Subcutaneous abdominal adipose tissue (tissue), 5 donors: ENCODE results near the gene IGFN1.
"Not testable (repeated sequence)": the region's sequence is repeated elsewhere in the genome, so short reads cannot be mapped to it uniquely, and the experiment has no call there.

Source experiments
- H3K27ac ChIP-seq: one replicate; pipeline ENCODE4 v1.7.0; 2013; ENCODE audit warnings: low read depth, mild to moderate bottlenecking, inconsistent platforms, low read length, moderate library complexity
- H3K27me3 ChIP-seq, 5 donors: one replicate each; pipeline ENCODE4 v1.7.0; 2013; ENCODE audit warnings: low read length in 5 of 5, inconsistent platforms in 1 of 5; ENCODE audit not compliant: control insufficient read depth in 5 of 5, insufficient read depth in 4 of 5
- H3K36me3 ChIP-seq, 5 donors: one replicate each; pipeline ENCODE4 v1.7.0; 2013; ENCODE audit warnings: low read length in 5 of 5; ENCODE audit not compliant: control insufficient read depth in 5 of 5, insufficient read depth in 5 of 5
- H3K4me1 ChIP-seq, 5 donors: one replicate each; pipeline ENCODE4 v1.7.0; 2013; ENCODE audit warnings: low read length in 5 of 5, mild to moderate bottlenecking in 3 of 5, moderate library complexity in 1 of 5; ENCODE audit not compliant: control insufficient read depth in 5 of 5, insufficient read depth in 5 of 5
- H3K4me3 ChIP-seq, 5 donors: one replicate each; pipeline ENCODE4 v1.7.0; 2013; ENCODE audit warnings: low read length in 5 of 5, low read depth in 1 of 5
- H3K9ac ChIP-seq, 5 donors: one replicate each; pipeline ENCODE4 v1.7.0; 2013; ENCODE audit warnings: low read length in 5 of 5, mild to moderate bottlenecking in 4 of 5, moderate library complexity in 3 of 5
- H3K9me3 ChIP-seq, 5 donors: one replicate each; pipeline ENCODE4 v1.7.0; 2013; ENCODE audit warnings: low read length in 5 of 5; ENCODE audit not compliant: control insufficient read depth in 5 of 5
- donor health status: healthy.
- donor health status: healthy.
- donor health status: healthy.
- donor health status: healthy.
- donor health status: healthy.

Gene IGFN1

GRCh38 chr1:201253906-201254624, 63.4 kb downstream of the IGFN1 start:
- Histone ChIP-seq H3K9ac (no peak overlapping the region), H3K4me1 (peaks cover 0 to 7% (median 1%) of the 10 kb centered on the region in 5 donors), H3K9me3 (no peaks in the 10 kb centered on the region), H3K27ac (no peak overlapping the region), H3K4me3 (no peak overlapping the region), H3K27me3 (peaks cover 3 to 6% (median 4%) of the 10 kb centered on the region in 5 donors), H3K36me3 (no peaks in the 10 kb centered on the region)

GRCh38 chr1:201254625-201255478, 64.2 kb downstream of the IGFN1 start:
- peaks cover 0 to 11% (median 8%) of the 10 kb centered on the region in 5 donors for H3K4me1 ChIP-seq
- no peak overlapping the region for H3K9ac ChIP-seq

GRCh38 chr1:201255479-201256362, 65.1 kb downstream of the IGFN1 start:
- no peaks in the 10 kb centered on the region for H3K9me3 ChIP-seq
- no peak overlapping the region for H3K9ac ChIP-seq
- peaks cover 10 to 18% (median 16%) of the 10 kb centered on the region in 5 donors for H3K27me3 ChIP-seq
- H3K27ac ChIP-seq, result no peak overlapping the region
- H3K36me3 ChIP-seq, result no peaks in the 10 kb centered on the region
- H3K4me3 ChIP-seq, result no peak overlapping the region
- peaks cover 0 to 17% (median 13%) of the 10 kb centered on the region in 5 donors for H3K4me1 ChIP-seq

More at GRCh38 chr1:201254625-201255478, 64.2 kb downstream of the IGFN1 start:
- no peaks in the 10 kb centered on the region for H3K36me3 ChIP-seq
- H3K4me3 ChIP-seq, result no peak overlapping the region
- peaks cover 8 to 12% (median 10%) of the 10 kb centered on the region in 5 donors for H3K27me3 ChIP-seq
- no peak overlapping the region for H3K27ac ChIP-seq
- H3K9me3 ChIP-seq, result no peaks in the 10 kb centered on the region

- not testable (repeated sequence) for H3K9ac ChIP-seq, H3K36me3 ChIP-seq, H3K27ac ChIP-seq, H3K9me3 ChIP-seq, H3K4me3 ChIP-seq
- peaks cover 0 to 17% (median 13%) of the 10 kb centered on the region in 5 donors for H3K4me1 ChIP-seq
- peaks cover 13 to 28% (median 25%) of the 10 kb centered on the region in 5 donors for H3K27me3 ChIP-seq
Observed at GRCh38 chr1:201258132-201258531, 67.5 kb downstream of the IGFN1 start.

GRCh38 chr1:201258763-201259230, 68.2 kb downstream of the IGFN1 start:
- no peak overlapping the region for H3K4me3 ChIP-seq
- no peak overlapping the region for H3K27ac ChIP-seq
- peaks cover 0 to 15% (median 10%) of the 10 kb centered on the region in 5 donors for H3K4me1 ChIP-seq
- no peaks in the 10 kb centered on the region for H3K36me3 ChIP-seq
- no peak overlapping the region for H3K9ac ChIP-seq
- H3K9me3 ChIP-seq, result no peaks in the 10 kb centered on the region
- peaks cover 13 to 28% (median 25%) of the 10 kb centered on the region in 5 donors for H3K27me3 ChIP-seq

DNA sequence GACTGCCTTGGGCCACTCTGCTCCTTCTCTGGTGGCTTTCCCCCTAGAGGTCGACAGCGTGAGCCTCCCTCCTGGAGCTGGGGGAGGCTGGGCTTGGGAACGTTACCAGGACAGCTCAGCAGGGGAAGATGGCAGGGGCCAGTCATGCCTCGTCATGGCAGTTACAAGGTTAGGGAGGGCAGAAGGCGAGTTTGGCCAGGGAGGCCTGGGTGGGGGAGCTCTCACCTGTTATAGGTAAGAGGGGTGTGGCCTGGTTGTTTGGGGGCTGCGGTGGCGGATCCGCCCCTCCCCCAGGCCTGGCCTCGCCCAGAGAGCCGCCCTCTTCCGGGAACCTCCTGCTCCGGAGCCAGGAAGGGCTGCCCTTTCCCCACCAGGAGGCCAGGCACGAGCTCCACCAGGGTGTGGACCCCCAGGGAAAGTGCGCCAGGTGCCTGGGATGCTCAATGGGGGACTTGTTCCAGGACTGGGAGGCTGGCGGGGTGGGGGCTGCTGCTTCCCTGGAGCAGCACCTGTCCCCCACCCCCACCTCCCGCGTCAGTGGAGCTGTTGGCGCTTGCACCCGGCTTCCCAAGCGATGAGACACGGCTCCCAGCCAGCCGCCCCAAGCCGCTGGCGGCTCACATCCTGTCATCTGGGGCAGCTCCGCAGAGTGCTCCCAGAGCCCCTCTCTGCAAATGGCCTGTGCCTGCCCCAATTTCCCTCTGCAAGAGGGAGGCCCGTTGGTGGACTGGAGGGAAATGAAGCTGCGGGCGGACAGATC, 69.0 kb downstream of the IGFN1 start:
- Histone ChIP-seq H3K27me3 (peaks cover 13 to 28% (median 25%) of the 10 kb centered on the region in 5 donors), H3K4me3 (peak overlapping the region in 2 of 5 donors; percentile 34 to 36), H3K27ac (no peak overlapping the region), H3K36me3 (no peaks in the 10 kb centered on the region), H3K9me3 (no peaks in the 10 kb centered on the region), H3K9ac (peak overlapping the region in 1 of 5 donors; percentile 18), H3K4me1 (peaks cover 0 to 15% (median 10%) of the 10 kb centered on the region in 5 donors)

DNA sequence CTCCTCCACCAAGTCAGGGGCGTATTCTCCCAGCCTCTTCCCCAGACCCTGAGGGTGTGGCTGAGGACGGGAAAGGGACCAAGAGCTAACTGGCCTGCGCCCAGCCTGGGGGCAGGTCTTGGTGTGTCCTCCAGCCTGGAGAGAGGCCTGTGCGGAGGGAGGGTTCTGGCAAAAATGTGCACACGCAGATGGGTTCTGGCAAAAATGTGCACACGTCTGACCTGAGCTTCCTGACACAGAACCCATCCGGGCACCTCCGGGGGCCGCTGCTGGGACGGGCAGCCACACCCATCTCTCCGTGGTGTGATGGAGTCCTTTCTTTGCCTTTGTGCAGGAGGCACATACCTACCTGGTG, 69.6 kb downstream of the IGFN1 start:
- peak overlapping the region in 2 of 5 donors; percentile 34 to 36 for H3K4me3 ChIP-seq
- no peak overlapping the region for H3K27ac ChIP-seq
- H3K4me1 ChIP-seq, result peaks cover 0 to 15% (median 10%) of the 10 kb centered on the region in 5 donors
- H3K27me3 ChIP-seq, result peaks cover 13 to 28% (median 25%) of the 10 kb centered on the region in 5 donors
- no peak overlapping the region for H3K9ac ChIP-seq
- no peaks in the 10 kb centered on the region for H3K9me3 ChIP-seq
- H3K36me3 ChIP-seq, result no peaks in the 10 kb centered on the region

DNA sequence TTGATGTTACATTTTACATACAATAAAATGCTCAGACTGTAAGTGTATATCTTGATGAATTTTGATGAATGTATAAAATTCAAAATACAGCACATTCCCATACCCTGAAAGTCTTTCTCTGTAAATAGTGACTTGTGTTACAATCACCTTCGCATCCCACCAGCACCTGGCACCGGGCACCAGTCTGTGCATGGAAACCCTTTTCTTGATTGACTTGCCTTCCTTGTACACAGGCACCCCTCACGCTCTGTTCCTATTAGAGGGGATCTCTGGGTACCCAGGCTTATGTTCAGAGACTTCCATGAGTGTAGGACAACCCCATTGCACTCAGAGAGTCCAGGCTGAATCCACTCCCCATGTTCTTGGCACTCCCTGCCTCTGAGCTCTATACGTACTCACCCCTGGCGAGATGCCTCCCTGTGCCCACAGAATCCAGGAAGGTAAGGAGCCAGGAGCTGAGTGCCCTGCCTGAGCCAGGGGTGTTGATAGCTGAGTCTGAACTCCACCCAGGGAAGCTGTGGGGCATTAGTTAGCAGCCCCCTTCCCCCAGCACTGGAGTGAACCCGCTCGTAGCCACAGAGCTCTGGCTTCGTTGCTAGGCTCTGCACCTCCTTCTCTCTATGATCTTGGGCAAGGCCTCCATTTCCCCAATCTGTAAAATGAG, 70.2 kb downstream of the IGFN1 start:
- Histone ChIP-seq H3K27ac (no peak overlapping the region), H3K4me1 (peaks cover 0 to 15% (median 10%) of the 10 kb centered on the region in 5 donors), H3K27me3 (peaks cover 13 to 28% (median 25%) of the 10 kb centered on the region in 5 donors)

More for the DNA sequence above, 70.2 kb downstream of the IGFN1 start:
- no peaks in the 10 kb centered on the region for H3K9me3 ChIP-seq
- no peak overlapping the region for H3K9ac ChIP-seq
- H3K4me3 ChIP-seq, result no peak overlapping the region
- H3K36me3 ChIP-seq, result no peaks in the 10 kb centered on the region
